CD4-positive, alpha-beta memory T cell (primary cell): ENCODE measurements around the gene MFAP2. TPM values are rescaled to one million over a fixed set of nuclear protein-coding genes. Genes with fewer than 3 reads are reported as not detected.

Source experiments
- CTCF ChIA-PET: fragments of 350-600 bp; sonication (Branson Sonifier 250); formaldehyde crosslinking; loops from one replicate; lab custom pipeline; 2021; ENCODE audit warnings: inconsistent platforms; ENCODE audit not compliant: partially characterized antibody; lab: Charles Lee
- POLR2A ChIA-PET: fragments of 350-600 bp; sonication (Branson Sonifier 250); formaldehyde crosslinking; loops from one replicate; lab custom pipeline; 2021; ENCODE audit not compliant: partially characterized antibody; lab: Charles Lee
- DNase-seq, 5 donors: peaks; one replicate each; pipeline versions ENCODE4 v3.0.0 to v3.0.0-alpha.2; 2020 to 2022; ENCODE audit warnings: mixed read lengths in 1 of 5
- H3K27ac ChIP-seq: one replicate; pipeline ENCODE4 v1.7.0; 2013; ENCODE audit warnings: low read depth, low read length
- H3K27me3 ChIP-seq: 2 replicates; pipeline ENCODE4 v1.7.0; 2013; ENCODE audit warnings: mild to moderate bottlenecking, low read length, moderate library complexity; ENCODE audit not compliant: insufficient read depth
- H3K36me3 ChIP-seq: 2 replicates; pipeline ENCODE4 v1.7.0; 2013; ENCODE audit warnings: mild to moderate bottlenecking, low read length, moderate library complexity; ENCODE audit not compliant: insufficient read depth
- H3K4me1 ChIP-seq: 2 replicates; pipeline ENCODE4 v1.7.0; 2013; ENCODE audit warnings: mild to moderate bottlenecking, low read length, moderate library complexity; ENCODE audit not compliant: insufficient read depth
- H3K4me3 ChIP-seq, 2 donors: one replicate each; pipeline ENCODE4 v1.7.0; 2013; ENCODE audit warnings: low read length in 2 of 2, mild to moderate bottlenecking in 1 of 2
- H3K9me3 ChIP-seq, 2 donors: one replicate each; pipeline ENCODE4 v1.7.0; 2013; ENCODE audit warnings: low read length in 2 of 2, control low read depth in 1 of 2; ENCODE audit not compliant: control insufficient read depth in 1 of 2
- H3K27ac Mint-ChIP-seq, 7 donors: one replicate each; pipeline ENCODE4 v1.8.0; 2020 to 2021; ENCODE audit warnings: mixed read lengths in 7 of 7, mild to moderate bottlenecking in 6 of 7, inconsistent platforms in 3 of 7, moderate library complexity in 3 of 7
- H3K27me3 Mint-ChIP-seq, 2 donors: one replicate each; pipeline ENCODE4 v1.8.0; 2020 to 2021; ENCODE audit warnings: mixed read lengths in 2 of 2
- H3K36me3 Mint-ChIP-seq, 2 donors: one replicate each; pipeline ENCODE4 v1.8.0; 2020 to 2021; ENCODE audit warnings: mixed read lengths in 2 of 2, inconsistent platforms in 1 of 2, mild to moderate bottlenecking in 1 of 2
- H3K4me1 Mint-ChIP-seq, 4 donors: one replicate each; pipeline ENCODE4 v1.8.0; 2020 to 2021; ENCODE audit warnings: mixed read lengths in 4 of 4, mild to moderate bottlenecking in 1 of 4
- H3K4me3 Mint-ChIP-seq, 8 donors: one replicate each; pipeline ENCODE4 v1.8.0; 2020 to 2021; ENCODE audit warnings: mixed read lengths in 8 of 8, mild to moderate bottlenecking in 7 of 8, moderate library complexity in 6 of 8, inconsistent platforms in 3 of 8
- H3K9me3 Mint-ChIP-seq, 8 donors: one replicate each; pipeline ENCODE4 v1.8.0; 2020 to 2021; ENCODE audit warnings: mixed read lengths in 8 of 8, mild to moderate bottlenecking in 5 of 8, inconsistent platforms in 3 of 8, moderate library complexity in 1 of 8
- intact Hi-C: fragments of 100-400 bp; cut with micrococcal nuclease; formaldehyde crosslinking; loops from one replicate; pipeline ENCODE4 v1.15.1; 2023
- polyA plus RNA-seq, 2 donors: library from polyadenylated mRNA; unstranded; fragments of 300-500 nt; fragmentation: Illumina TruSeq; gene quantifications; one replicate each; pipeline ENCODE4 v1.2.3, GENCODE V29; 2021
- total RNA-seq, 2 experiments: library from RNA; stranded (reverse); gene quantifications; one replicate each; pipeline ENCODE4 v1.2.3, GENCODE V29; 2021

Gene MFAP2
- total and polyA plus RNA-seq, 4 experiments from 2014 or later = not detected

- H3K4me3 ChIP-seq = no peak overlapping the region
- CTCF ChIA-PET = interaction anchor here (0.9 kb wide), 1 partner anchor 23 kb away, joined by 3 read pairs; no protein-coding TSS in a partner anchor
- no peaks in the 10 kb centered on the region for H3K4me1 ChIP-seq
- H3K9me3 ChIP-seq = no peaks in the 10 kb centered on the region
- Mint-ChIP-seq H3K4me3 (no peak overlapping the region), H3K27ac (peak overlapping the region in 4 of 7 donors; percentile 15 to 46 (median 36)), H3K9me3 (no peaks in the 10 kb centered on the region), H3K27me3 (no peaks in the 10 kb centered on the region), H3K4me1 (no peaks in the 10 kb centered on the region), H3K36me3 (peaks cover 47 to 87% of the 10 kb centered on the region in 2 donors)
- no peaks in the 10 kb centered on the region for H3K27me3 ChIP-seq
- H3K27ac ChIP-seq = no peak overlapping the region
- H3K36me3 ChIP-seq = peaks cover 79% of the 10 kb centered on the region
- intact Hi-C loops = no loop called here
- POLR2A ChIA-PET = interaction anchor here (0.7 kb wide), 1 partner anchor 127 kb away, joined by 3 read pairs; no protein-coding TSS in a partner anchor
- no peak for DNase-seq
These were observed 42.7 kb upstream of the MFAP2 start for GRCh38 chr1:17023102-17023501.

DNA sequence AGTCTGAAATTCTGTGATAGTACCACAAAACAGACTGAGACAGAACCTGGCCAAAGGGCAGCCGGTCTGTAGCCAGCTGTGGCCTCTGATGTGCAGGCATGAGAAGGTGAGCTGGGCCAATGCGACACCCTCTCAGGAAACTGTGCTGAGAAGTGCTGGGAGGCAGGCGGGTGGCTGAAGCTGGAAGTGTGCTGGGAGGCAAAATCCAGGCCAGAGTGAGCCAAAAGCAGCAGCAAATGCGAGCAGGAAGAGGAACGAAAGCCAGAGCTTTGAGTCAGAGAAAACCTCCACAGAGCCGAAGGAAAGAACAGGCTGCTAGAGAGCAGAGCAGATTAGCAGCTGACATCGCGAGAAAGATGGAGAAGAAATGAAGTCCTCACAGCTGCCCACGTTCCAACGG lies 41.5 kb upstream of the MFAP2 start:
- Histone ChIP-seq H3K27ac (no peak overlapping the region), H3K27me3 (no peaks in the 10 kb centered on the region), H3K9me3 (no peaks in the 10 kb centered on the region), H3K36me3 (peaks cover 69% of the 10 kb centered on the region), H3K4me3 (no peak overlapping the region), H3K4me1 (no peaks in the 10 kb centered on the region)
- H3K4me1 Mint-ChIP-seq = no peaks in the 10 kb centered on the region
- DNase-seq = no peak
- H3K27me3 Mint-ChIP-seq = no peaks in the 10 kb centered on the region
- H3K36me3 Mint-ChIP-seq = peaks cover 38 to 75% of the 10 kb centered on the region in 2 donors
- peak overlapping the region in 2 of 7 donors; percentile 8 to 62 for H3K27ac Mint-ChIP-seq
- H3K4me3 Mint-ChIP-seq = no peak overlapping the region
- intact Hi-C loops = no loop called here
- no peaks in the 10 kb centered on the region for H3K9me3 Mint-ChIP-seq
- CTCF ChIA-PET = interaction anchor here (0.8 kb wide), 1 partner anchor 11 kb away, joined by 3 read pairs; no protein-coding TSS in a partner anchor
- POLR2A ChIA-PET = interaction anchor here (1.5 kb wide), 1 partner anchor 28 kb away, joined by 4 read pairs; no protein-coding TSS in a partner anchor

DNA sequence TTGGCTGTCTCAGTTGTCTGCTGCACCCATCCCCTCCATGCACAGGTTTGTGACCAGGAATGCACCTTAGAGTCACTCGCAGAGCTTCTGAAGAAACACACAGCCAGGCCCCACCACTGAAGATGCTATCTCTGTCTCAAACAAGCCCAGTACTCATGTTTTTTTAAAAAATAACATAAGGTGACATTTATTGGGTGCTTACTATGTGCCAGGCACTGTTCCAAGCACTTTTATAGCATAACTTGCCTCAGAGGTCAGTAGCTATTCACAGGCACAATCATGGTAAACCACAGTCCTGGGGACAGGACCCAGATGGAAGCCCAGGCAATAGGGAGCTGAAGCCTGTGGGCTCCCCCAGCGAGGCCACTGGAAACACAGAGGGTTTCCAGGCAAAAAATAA lies 40.1 kb upstream of the MFAP2 start:
- Histone ChIP-seq H3K4me3 (no peak overlapping the region), H3K36me3 (peaks cover 64% of the 10 kb centered on the region), H3K9me3 (no peaks in the 10 kb centered on the region), H3K27ac (no peak overlapping the region), H3K4me1 (no peaks in the 10 kb centered on the region), H3K27me3 (no peaks in the 10 kb centered on the region)
- no peaks in the 10 kb centered on the region for H3K4me1 Mint-ChIP-seq
- no peak for DNase-seq
- H3K9me3 Mint-ChIP-seq = no peaks in the 10 kb centered on the region
- no peak overlapping the region for H3K4me3 Mint-ChIP-seq
- intact Hi-C loops = no loop called here
- H3K27ac Mint-ChIP-seq = peak overlapping the region in 5 of 7 donors; percentile 8 to 75 (median 46)
- ChIA-PET CTCF (interaction anchor here (1.7 kb wide), 1 partner anchor 60 kb away, joined by 5 read pairs; no protein-coding TSS in a partner anchor), POLR2A (no interaction called here)
- peaks cover 37 to 67% of the 10 kb centered on the region in 2 donors for H3K36me3 Mint-ChIP-seq
- no peaks in the 10 kb centered on the region for H3K27me3 Mint-ChIP-seq

DNA sequence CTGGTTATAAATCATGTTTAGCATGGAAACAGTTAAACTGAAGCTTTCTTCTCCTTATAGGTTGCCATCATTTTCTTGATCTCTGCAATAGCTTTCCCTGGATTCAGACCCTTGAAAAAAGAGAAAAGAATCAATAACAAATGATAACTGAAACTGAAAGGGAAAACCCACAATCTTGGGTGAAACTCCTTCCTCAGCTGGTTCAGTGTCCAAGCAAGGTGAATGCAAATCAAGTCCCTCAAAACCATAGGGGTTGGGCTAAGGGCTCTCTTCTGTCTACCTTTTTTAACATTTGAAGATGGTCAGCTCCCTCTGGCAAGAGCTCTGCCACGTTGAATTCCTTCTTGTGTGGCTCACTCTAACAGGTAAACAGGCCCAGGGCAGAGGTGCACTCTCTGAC lies 38.4 kb upstream of the MFAP2 start:
- no peak for DNase-seq
- Mint-ChIP-seq H3K36me3 (peaks cover 32 to 54% of the 10 kb centered on the region in 2 donors), H3K27ac (peak overlapping the region in 3 of 7 donors; percentile 30 to 72 (median 68)), H3K9me3 (no peaks in the 10 kb centered on the region), H3K27me3 (no peaks in the 10 kb centered on the region), H3K4me3 (no peak overlapping the region), H3K4me1 (no peaks in the 10 kb centered on the region)
- Histone ChIP-seq H3K4me3 (no peak overlapping the region), H3K36me3 (peaks cover 50% of the 10 kb centered on the region), H3K9me3 (no peaks in the 10 kb centered on the region), H3K4me1 (no peaks in the 10 kb centered on the region), H3K27ac (no peak overlapping the region), H3K27me3 (no peaks in the 10 kb centered on the region)
- intact Hi-C loops = no loop called here
- ChIA-PET POLR2A (interaction anchor here (0.5 to 0.8 kb wide), 2 partner anchors 115 to 476 kb away, joined by 3 read pairs; no protein-coding TSS in a partner anchor), CTCF (interaction anchor here (1.8 kb wide), 1 partner anchor 58 kb away, joined by 6 read pairs; no protein-coding TSS in a partner anchor)

DNA sequence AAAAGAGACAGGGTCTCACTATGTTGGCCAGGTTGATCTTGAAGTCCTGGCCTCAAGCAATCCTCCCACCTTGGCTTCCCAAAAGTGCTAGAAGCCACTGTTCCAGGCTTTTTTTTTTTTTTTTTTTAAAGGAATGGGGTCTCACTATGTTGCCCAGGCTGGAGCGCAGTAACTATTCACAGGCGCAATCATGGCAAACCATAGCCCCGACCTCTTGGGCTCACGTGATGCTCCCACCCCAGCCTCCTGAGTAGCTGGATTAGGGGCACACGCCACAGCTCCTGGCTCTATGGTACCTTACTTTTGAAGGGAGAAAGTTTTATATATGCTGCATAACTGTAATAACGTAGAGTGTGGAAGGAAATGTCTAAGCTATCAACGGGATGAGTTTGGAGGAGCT lies 37.0 kb upstream of the MFAP2 start:
- peaks cover 36% of the 10 kb centered on the region for H3K36me3 ChIP-seq
- no peaks in the 10 kb centered on the region for H3K27me3 ChIP-seq
- ChIA-PET CTCF (interaction anchor here (1.8 kb wide), 1 partner anchor 57 kb away, joined by 6 read pairs; no protein-coding TSS in a partner anchor), POLR2A (no interaction called here)
- Mint-ChIP-seq H3K27me3 (no peaks in the 10 kb centered on the region), H3K27ac (no peak overlapping the region), H3K36me3 (peaks cover 27 to 40% of the 10 kb centered on the region in 2 donors), H3K4me3 (no peak overlapping the region), H3K9me3 (no peaks in the 10 kb centered on the region), H3K4me1 (no peaks in the 10 kb centered on the region)
- H3K27ac ChIP-seq = no peak overlapping the region
- no peak for DNase-seq
- no peaks in the 10 kb centered on the region for H3K4me1 ChIP-seq
- no peak overlapping the region for H3K4me3 ChIP-seq
- intact Hi-C loops = no loop called here
- H3K9me3 ChIP-seq = no peaks in the 10 kb centered on the region

DNA sequence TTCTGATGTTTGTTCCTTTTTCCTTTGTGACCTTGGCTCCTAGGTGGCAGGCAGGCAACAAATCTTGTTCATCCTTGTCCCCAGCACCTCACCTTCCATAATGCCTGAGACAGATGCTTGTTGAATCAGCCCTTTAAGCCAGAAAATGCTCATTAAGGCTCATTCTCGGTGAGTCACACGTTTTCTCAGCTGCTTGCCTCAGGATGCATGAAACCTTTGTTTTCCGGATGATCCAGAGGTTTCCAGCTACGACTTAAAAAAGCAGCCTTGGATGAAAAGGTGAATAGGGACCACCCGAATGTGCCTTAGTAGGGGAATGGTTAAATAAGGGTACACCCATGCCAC lies 35.9 kb upstream of the MFAP2 start:
- Histone ChIP-seq H3K4me1 (peaks cover 5% of the 10 kb centered on the region), H3K27me3 (no peaks in the 10 kb centered on the region), H3K9me3 (no peaks in the 10 kb centered on the region), H3K36me3 (peaks cover 26% of the 10 kb centered on the region), H3K27ac (no peak overlapping the region), H3K4me3 (no peak overlapping the region)
- Mint-ChIP-seq H3K9me3 (no peaks in the 10 kb centered on the region), H3K27me3 (no peaks in the 10 kb centered on the region), H3K4me1 (peaks cover 0 to 5% (median 4%) of the 10 kb centered on the region in 4 donors), H3K27ac (peak overlapping the region in 1 of 7 donors; percentile 14), H3K4me3 (no peak overlapping the region), H3K36me3 (peaks cover 24 to 31% of the 10 kb centered on the region in 2 donors)
- ChIA-PET POLR2A (no interaction called here), CTCF (no interaction called here)
- DNase-seq = no peak
- intact Hi-C loops = no loop called here

DNA sequence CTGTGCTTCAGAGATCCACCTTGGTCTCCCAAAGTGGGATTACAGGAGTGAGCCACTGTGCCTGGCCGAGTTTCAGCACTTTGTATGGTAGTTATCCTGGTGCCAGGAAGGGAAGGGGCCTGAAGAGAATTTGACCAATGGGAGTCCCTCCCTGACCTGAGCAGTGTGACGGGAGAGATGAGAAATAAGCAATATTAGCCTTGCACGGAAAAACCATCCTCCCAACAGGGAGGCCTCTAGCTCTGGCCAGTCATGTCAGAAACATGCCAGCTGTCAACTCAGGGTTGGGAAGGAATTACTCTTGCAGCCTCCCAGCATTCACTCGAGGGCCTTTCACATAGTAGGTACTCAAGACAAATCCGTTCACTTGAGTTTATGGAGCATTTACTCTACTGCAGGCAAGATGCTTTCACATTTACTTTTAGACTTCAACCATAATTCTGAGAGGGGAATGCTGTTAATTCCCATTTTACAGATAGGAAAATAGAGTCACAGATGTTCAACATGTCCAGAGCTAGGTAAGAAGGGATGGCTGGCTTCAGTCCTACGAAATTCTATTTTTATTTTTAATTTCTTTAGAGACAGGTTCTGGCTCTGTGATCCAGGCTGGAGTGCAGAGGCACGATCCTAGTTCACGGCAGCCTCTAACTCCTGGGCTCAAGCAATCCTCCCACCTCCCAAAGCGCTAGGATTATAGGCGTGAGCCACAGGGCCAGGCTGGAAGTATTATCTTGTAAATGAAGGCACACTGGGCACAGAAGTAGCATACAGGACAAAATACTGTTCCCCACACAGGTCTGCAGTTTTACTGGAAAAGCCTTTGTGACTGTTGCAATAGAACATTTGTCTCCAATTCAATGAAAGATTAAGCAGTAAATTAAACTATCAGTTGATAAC lies 34.5 kb upstream of the MFAP2 start:
- H3K27me3 Mint-ChIP-seq = no peaks in the 10 kb centered on the region
- DNase-seq = no peak
- no peaks in the 10 kb centered on the region for H3K9me3 ChIP-seq
- peak overlapping the region in 1 of 7 donors; percentile 6 for H3K27ac Mint-ChIP-seq
- no peaks in the 10 kb centered on the region for H3K27me3 ChIP-seq
- no peak overlapping the region for H3K4me3 ChIP-seq
- POLR2A ChIA-PET = no interaction called here
- H3K4me1 ChIP-seq = peaks cover 17% of the 10 kb centered on the region
- H3K36me3 Mint-ChIP-seq = peaks cover 12 to 26% of the 10 kb centered on the region in 2 donors
- CTCF ChIA-PET = no interaction called here
- intact Hi-C loops = loop anchor here (5.0 kb wide), 1 partner anchor 53 kb away; no protein-coding TSS in a partner anchor
- H3K9me3 Mint-ChIP-seq = no peaks in the 10 kb centered on the region
- peaks cover 7 to 17% (median 13%) of the 10 kb centered on the region in 4 donors for H3K4me1 Mint-ChIP-seq
- H3K36me3 ChIP-seq = peaks cover 13% of the 10 kb centered on the region
- H3K27ac ChIP-seq = no peak overlapping the region
- peak overlapping the region in 1 of 8 donors; percentile 20 for H3K4me3 Mint-ChIP-seq
